Calu3 (cell line): ENCODE measurements around the gene TUBB2A. TPM values are rescaled to one million over a fixed set of nuclear protein-coding genes. Genes with fewer than 3 reads are reported as not detected.

Source experiments
- BruUV-seq: library from RNA; stranded (reverse); fragments of 400-500 nt; replicated peaks from 2 replicates; lab custom pipeline; 2021; lab: Mats Ljungman, UMichigan
- CTCF ChIA-PET: fragments of 300-600 bp; sonication (Branson Sonifier 250); formaldehyde crosslinking; loops from one replicate; lab custom pipeline; 2022; ENCODE audit warnings: antibody characterized with exemption; lab: Charles Lee
- DNase-seq: peaks from one replicate; pipeline ENCODE4 v3.0.0; 2022
- H3K27ac Mint-ChIP-seq: one replicate; pipeline ENCODE4 v1.8.0; 2022; ENCODE audit warnings: mixed read lengths; ENCODE audit not compliant: unreplicated experiment
- H3K27me3 Mint-ChIP-seq: one replicate; pipeline ENCODE4 v1.8.0; 2022; ENCODE audit warnings: mixed read lengths; ENCODE audit not compliant: unreplicated experiment
- H3K36me3 Mint-ChIP-seq: one replicate; pipeline ENCODE4 v1.8.0; 2022; ENCODE audit warnings: mild to moderate bottlenecking, moderate library complexity, mixed read lengths; ENCODE audit not compliant: insufficient read depth, unreplicated experiment
- H3K4me1 Mint-ChIP-seq: one replicate; pipeline ENCODE4 v1.8.0; 2022; ENCODE audit warnings: mild to moderate bottlenecking, low read depth, mixed read lengths; ENCODE audit not compliant: unreplicated experiment
- H3K4me3 Mint-ChIP-seq: one replicate; pipeline ENCODE4 v1.8.0; 2022; ENCODE audit warnings: mild to moderate bottlenecking, low read depth, moderate library complexity, mixed read lengths; ENCODE audit not compliant: unreplicated experiment
- H3K9me3 Mint-ChIP-seq: one replicate; pipeline ENCODE4 v1.8.0; 2022; ENCODE audit warnings: low read depth, mixed read lengths; ENCODE audit not compliant: unreplicated experiment
- CTCF ChIP-seq: fragments of 200-600 bp; IDR thresholded peaks from one replicate; pipeline ENCODE4 v1.8.0; 2022; ENCODE audit warnings: antibody characterized with exemption; ENCODE audit not compliant: unreplicated experiment
- intact Hi-C: fragments of 100-400 bp; cut with micrococcal nuclease; formaldehyde crosslinking; loops from one replicate; pipeline ENCODE4 v1.10.0; 2022; ENCODE audit not compliant: unreplicated experiment
- total RNA-seq: library from RNA; stranded (reverse); gene quantifications from 2 replicates; pipeline ENCODE4 v1.2.3, GENCODE V29; 2022

Gene TUBB2A
- total RNA-seq, 1 experiment from 2014 or later, result 17.6 TPM

GRCh38 chr6:3135668-3136291, 21.6 kb downstream of the TUBB2A start:
- H3K27ac Mint-ChIP-seq, result no peak overlapping the region
- no peaks in the 10 kb centered on the region for H3K9me3 Mint-ChIP-seq
- CTCF ChIA-PET, result no interaction called here
- TF ChIP-seq CTCF, result no peak
- H3K27me3 Mint-ChIP-seq, result no peaks in the 10 kb centered on the region
- H3K36me3 Mint-ChIP-seq, result no peaks in the 10 kb centered on the region
- no peak for DNase-seq
- H3K4me3 Mint-ChIP-seq, result no peak overlapping the region
- H3K4me1 Mint-ChIP-seq, result peaks cover 10% of the 10 kb centered on the region
- BruUV-seq, result no TSS peak
- intact Hi-C loops, result no loop called here

DNA sequence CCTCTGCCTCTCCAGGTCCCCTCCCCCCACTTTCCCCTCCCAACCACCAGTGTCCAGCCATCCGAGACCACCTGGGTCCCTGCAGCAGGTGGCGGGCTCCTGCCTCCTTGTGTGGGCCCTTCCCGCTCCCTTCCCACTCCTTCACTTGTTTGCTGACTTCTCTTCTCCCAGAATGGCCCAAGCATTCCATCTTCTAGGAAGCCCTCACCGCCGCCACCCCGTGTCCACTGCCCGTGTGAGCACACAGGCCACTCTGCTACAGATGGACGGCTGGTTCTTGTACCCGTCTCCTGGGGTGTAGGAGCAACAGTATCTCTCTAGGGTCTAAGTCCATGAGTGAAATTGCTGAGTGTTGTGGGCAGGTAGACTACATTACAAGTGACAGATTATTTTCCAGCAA, 23.8 kb downstream of the TUBB2A start:
- Mint-ChIP-seq H3K4me1 (peaks cover 10% of the 10 kb centered on the region), H3K9me3 (no peaks in the 10 kb centered on the region), H3K4me3 (no peak overlapping the region), H3K27me3 (no peaks in the 10 kb centered on the region), H3K27ac (no peak overlapping the region), H3K36me3 (no peaks in the 10 kb centered on the region)
- BruUV-seq, result no TSS peak
- DNase-seq, result no peak
- CTCF ChIA-PET, result no interaction called here
- intact Hi-C loops, result no loop called here
- TF ChIP-seq CTCF, result no peak

GRCh38 chr6:3131695-3132094, 25.6 kb downstream of the TUBB2A start:
- DNase-seq, result no peak
- H3K9me3 Mint-ChIP-seq, result no peaks in the 10 kb centered on the region
- peaks cover 10% of the 10 kb centered on the region for H3K4me1 Mint-ChIP-seq
- intact Hi-C loops, result no loop called here
- CTCF ChIA-PET, result no interaction called here
- H3K36me3 Mint-ChIP-seq, result no peaks in the 10 kb centered on the region
- no peak overlapping the region for H3K27ac Mint-ChIP-seq
- no peaks in the 10 kb centered on the region for H3K27me3 Mint-ChIP-seq
- no peak for TF ChIP-seq CTCF
- BruUV-seq, result no TSS peak
- H3K4me3 Mint-ChIP-seq, result no peak overlapping the region

GRCh38 chr6:3128356-3129108, 28.8 kb downstream of the TUBB2A start:
- no peaks in the 10 kb centered on the region for H3K27me3 Mint-ChIP-seq
- no peak overlapping the region for H3K4me3 Mint-ChIP-seq
- no peaks in the 10 kb centered on the region for H3K4me1 Mint-ChIP-seq
- CTCF ChIA-PET, result interaction anchor here (0.6 kb wide), 1 partner anchor 38 kb away, joined by 3 read pairs; no protein-coding TSS in a partner anchor
- intact Hi-C loops, result no loop called here
- H3K9me3 Mint-ChIP-seq, result no peaks in the 10 kb centered on the region
- H3K27ac Mint-ChIP-seq, result no peak overlapping the region
- no peaks in the 10 kb centered on the region for H3K36me3 Mint-ChIP-seq
- DNase-seq, result no peak
- no TSS peak for BruUV-seq
- TF ChIP-seq CTCF, result no peak
